ENCODE measurements around the gene UBE2L3. TPM values are rescaled to one million over a fixed set of nuclear protein-coding genes. Genes with fewer than 3 reads are reported as not detected.
"Not testable (repeated sequence)": the region's sequence is repeated elsewhere in the genome, so short reads cannot be mapped to it uniquely, and the experiment has no call there.

UBE2L3 gene
- total RNA-seq, 2 experiments from 2014 or later, result 65.3 to 69.6 TPM

DNA sequence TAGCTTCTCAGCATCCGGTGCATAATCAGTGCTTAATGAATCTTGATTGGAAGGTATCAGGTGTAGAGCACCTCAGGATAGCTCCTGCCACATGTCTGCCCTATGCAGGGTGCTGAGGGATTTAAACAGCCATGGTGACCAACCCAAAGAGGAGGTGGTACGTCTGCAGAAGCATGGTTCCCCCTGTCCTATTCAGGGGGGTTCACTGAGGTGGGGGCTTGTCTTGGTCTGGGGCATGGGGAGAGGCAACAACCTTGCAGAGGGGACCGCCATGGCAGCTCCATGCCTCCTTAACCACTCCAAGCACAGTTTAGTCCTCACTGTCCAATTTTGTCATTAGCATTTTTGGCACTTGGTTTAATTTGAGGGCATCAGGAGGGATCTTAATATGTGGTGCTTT is 24.9 kb downstream of the UBE2L3 start:
- Mint-ChIP-seq H3K4me3 (no peak overlapping the region), H3K4me1 (ENCODE audit: low read depth) (peaks cover 26% of the 10 kb centered on the region), H3K9me3 (ENCODE audit: insufficient read depth) (no peaks in the 10 kb centered on the region), H3K27me3 (ENCODE audit: low read depth) (no peaks in the 10 kb centered on the region), H3K36me3 (ENCODE audit: low read depth) (peaks cover 49% of the 10 kb centered on the region), H3K27ac (no peak overlapping the region)
- DNase-seq (no peak), ATAC-seq (no peak)
- CTCF ChIA-PET, result no interaction called here
- POLR2A ChIA-PET, result interaction anchor here (1.1 kb wide), 1 partner anchor 10 kb away, joined by 4 read pairs; no protein-coding TSS in a partner anchor

DNA sequence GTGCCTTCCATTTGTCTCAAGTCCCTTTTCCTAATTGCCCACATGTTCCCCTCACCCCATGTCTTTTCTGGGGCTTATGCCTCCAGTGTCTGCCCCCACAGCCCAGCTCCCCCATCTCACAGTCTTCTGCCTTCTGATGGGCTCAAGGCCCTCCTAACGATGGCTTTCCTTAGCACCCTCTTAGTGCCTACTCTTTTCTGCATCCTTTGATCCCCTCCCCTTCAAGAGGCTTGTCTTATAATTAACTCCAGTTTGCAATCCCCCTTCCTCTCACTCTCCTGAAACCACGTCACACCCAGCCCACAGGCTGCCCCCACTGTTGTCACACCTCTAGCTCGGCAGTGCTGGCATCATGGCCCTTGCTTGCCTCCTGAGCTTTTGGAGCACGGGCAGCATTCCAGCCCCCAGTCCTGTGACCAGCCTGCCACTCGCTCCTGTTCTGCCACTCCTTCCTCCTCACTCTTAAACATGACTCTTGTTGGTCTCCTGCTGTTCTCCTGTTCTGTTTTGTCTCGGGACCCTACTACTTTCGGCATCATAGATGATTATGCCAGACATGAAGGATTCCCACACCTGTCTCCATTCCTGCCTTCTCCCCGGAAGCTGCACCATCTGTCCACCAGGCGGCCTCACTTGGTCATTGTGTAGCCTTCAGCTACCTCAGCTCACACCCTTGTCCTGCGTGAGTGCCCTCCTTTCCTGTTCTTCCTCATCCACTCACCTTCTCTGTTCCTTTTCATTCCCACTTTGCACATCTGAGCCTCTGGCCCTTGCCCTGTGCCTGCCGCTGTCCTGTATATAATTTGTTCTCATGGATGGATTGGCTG is 26.1 kb downstream of the UBE2L3 start:
- ATAC-seq (no peak), DNase-seq (no peak)
- Mint-ChIP-seq H3K36me3 (ENCODE audit: low read depth) (peaks cover 51% of the 10 kb centered on the region), H3K9me3 (ENCODE audit: insufficient read depth) (no peaks in the 10 kb centered on the region), H3K4me1 (ENCODE audit: low read depth) (peaks cover 21% of the 10 kb centered on the region), H3K27me3 (ENCODE audit: low read depth) (no peaks in the 10 kb centered on the region), H3K27ac (peak overlapping the region; percentile 2), H3K4me3 (no peak overlapping the region)
- ChIA-PET CTCF (interaction anchor here (1.2 to 1.3 kb wide), 2 partner anchors 25 to 49 kb away, joined by 3 to 5 read pairs; partner anchors contain the start of gene SDF2L1), POLR2A (no interaction called here)

DNA sequence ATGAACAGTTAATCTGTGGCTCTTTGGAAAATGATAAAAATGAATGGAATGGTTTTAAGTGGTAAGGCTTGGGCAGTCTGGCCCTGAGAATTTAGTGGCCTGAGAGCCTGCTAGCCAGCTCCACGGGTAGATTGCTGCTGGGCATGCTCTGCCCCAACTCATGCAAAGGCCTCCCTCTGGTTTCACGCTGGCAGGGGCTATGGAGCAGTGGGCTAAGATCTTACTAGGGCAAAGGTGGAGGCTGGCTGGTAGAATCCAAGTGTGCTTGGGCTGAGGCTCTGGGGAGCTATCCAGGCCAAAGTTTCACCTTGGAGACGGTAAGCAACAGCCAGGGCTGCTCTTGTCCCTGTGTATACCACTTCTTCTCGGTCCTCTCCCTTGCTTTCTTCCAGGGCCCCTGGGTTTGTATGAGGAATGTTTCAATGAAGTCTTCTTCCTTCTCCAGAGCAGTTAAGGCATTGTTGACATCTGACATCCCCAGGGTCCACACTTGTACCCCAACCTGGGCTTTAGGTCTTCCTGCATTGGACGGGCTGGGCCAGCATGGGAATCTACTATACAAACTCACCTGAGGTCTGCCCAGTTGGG is 27.4 kb downstream of the UBE2L3 start:
- peaks cover 52% of the 10 kb centered on the region for H3K36me3 Mint-ChIP-seq (ENCODE audit: low read depth)
- no peak overlapping the region for H3K27ac Mint-ChIP-seq
- ChIA-PET POLR2A (no interaction called here), CTCF (no interaction called here)
- no peak for ATAC-seq
- no peaks in the 10 kb centered on the region for H3K27me3 Mint-ChIP-seq (ENCODE audit: low read depth)
- no peak overlapping the region for H3K4me3 Mint-ChIP-seq
- no peak for DNase-seq
- H3K9me3 Mint-ChIP-seq (ENCODE audit: insufficient read depth), result no peaks in the 10 kb centered on the region
- H3K4me1 Mint-ChIP-seq (ENCODE audit: low read depth), result peaks cover 23% of the 10 kb centered on the region

DNA sequence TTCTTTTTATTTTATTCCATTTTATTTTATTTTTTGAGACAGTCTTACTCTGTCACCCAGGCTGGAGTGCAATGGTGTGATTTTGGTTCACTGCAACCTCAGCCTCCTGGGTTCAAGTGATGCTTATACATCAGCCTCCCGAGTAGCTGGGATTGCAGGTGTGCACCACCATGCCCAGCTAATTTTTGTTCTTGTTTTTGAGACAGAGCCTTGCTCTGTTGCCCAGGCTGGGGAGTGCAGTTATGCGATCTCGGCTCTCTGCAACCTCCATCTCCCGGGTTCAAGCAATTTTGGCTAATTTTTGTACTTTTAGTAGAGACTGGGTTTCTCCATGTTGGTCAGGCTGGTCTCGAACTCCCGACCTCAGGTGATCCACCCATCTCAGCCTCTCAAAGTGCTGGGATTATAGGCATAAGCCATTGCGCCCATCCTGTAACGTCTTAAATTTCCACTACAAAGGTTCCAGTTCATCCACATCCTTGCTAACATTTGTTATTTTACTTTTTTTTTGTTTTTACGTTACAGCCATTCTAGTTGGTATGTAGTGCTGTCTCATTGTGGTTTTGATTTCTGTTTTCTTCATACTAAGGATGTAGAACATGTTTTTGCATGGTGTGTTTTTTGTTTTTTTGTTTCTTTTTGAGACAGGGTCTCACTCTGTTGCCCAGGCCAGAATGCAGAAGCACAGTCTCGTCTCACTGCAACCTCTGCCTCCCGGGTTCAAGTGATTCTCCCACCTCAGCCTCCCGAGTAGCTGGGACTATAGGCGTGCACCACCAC is 29.0 kb downstream of the UBE2L3 start:
- H3K27me3 Mint-ChIP-seq (ENCODE audit: low read depth); H3K9me3 Mint-ChIP-seq (ENCODE audit: insufficient read depth); DNase-seq; H3K4me3 Mint-ChIP-seq; H3K27ac Mint-ChIP-seq; POLR2A ChIA-PET; ATAC-seq: not testable (repeated sequence)
- peaks cover 46% of the 10 kb centered on the region for H3K36me3 Mint-ChIP-seq (ENCODE audit: low read depth)
- CTCF ChIA-PET, result interaction anchor here (0.8 kb wide), 1 partner anchor 17 kb away, joined by 3 read pairs; no protein-coding TSS in a partner anchor
- H3K4me1 Mint-ChIP-seq (ENCODE audit: low read depth), result peaks cover 18% of the 10 kb centered on the region

DNA sequence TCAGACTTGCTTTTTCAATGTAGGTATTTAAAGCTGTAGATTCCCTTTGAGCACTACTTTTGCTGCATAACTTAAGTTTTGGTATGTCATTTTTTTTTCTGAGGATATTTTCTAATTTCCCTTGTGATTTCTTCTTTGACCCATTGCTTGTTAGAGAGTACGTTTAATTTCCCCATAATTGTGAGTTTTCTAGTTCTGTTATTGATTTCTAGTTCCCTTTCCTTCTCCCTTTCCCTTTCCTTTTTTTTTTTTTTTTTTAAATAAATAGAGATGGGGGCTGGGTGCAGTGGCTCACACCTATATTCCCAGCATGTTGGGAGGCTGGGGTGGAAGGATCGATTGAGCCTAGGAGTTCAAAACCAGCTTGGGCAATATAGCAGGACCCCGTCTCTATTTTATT is 30.8 kb downstream of the UBE2L3 start:
- no peak for DNase-seq
- H3K36me3 Mint-ChIP-seq (ENCODE audit: low read depth), result peaks cover 46% of the 10 kb centered on the region
- POLR2A ChIA-PET, result no interaction called here
- no peak overlapping the region for H3K27ac Mint-ChIP-seq
- no peak for ATAC-seq
- no peaks in the 10 kb centered on the region for H3K27me3 Mint-ChIP-seq (ENCODE audit: low read depth)
- no peaks in the 10 kb centered on the region for H3K9me3 Mint-ChIP-seq (ENCODE audit: insufficient read depth)
- H3K4me1 Mint-ChIP-seq (ENCODE audit: low read depth), result peaks cover 20% of the 10 kb centered on the region
- H3K4me3 Mint-ChIP-seq, result no peak overlapping the region
- CTCF ChIA-PET, result interaction anchor here (1.1 to 1.2 kb wide), 2 partner anchors 13 to 45 kb away, joined by 3 to 7 read pairs; no protein-coding TSS in a partner anchor

DNA sequence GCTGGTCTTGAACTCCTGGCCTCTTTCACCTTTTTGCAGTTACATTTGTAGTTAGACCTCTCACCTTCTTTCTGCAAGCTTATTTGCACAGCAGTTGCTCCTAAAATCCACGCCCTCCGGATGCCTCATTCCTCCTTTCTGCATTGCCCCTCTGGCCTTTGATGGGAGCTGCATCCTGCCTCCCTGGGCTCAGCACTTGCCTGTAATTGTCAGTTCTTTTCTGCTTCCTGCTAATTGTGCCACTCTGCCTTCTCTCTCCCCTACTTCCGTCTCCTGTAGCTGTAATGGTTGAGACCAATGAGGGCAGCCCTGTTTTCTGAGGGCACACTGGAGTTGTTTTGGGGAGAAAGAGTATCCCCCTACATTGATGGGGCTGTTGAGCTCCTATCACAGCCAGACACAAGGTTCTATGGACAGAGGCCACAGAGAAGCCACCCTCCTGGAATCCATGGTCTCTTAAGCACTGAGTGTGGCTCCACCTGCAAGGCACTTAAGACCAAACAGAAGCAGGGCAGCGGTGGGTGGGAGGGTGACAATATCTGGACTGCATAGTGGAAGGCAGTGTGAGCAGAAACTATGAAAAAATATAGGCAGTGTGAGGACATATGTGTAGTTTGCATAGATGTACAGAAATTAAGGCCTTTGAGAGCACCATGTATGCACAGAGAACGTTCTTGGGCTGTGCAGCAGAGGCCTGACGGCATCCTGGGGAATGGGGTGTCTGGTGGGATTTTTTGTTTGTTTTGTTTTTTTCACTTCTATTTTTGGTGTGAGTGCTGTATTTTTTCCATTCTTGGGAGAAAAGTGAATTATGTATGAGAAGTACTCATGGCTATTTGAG is 31.8 kb downstream of the UBE2L3 start:
- DNase-seq (no peak), ATAC-seq (no peak)
- Mint-ChIP-seq H3K4me3 (no peak overlapping the region), H3K4me1 (ENCODE audit: low read depth) (peaks cover 20% of the 10 kb centered on the region), H3K27ac (no peak overlapping the region), H3K36me3 (ENCODE audit: low read depth) (peaks cover 36% of the 10 kb centered on the region), H3K9me3 (ENCODE audit: insufficient read depth) (no peaks in the 10 kb centered on the region), H3K27me3 (ENCODE audit: low read depth) (no peaks in the 10 kb centered on the region)
- CTCF ChIA-PET, result interaction anchor here (1.1 kb wide), 1 partner anchor 14 kb away, joined by 3 read pairs; no protein-coding TSS in a partner anchor
- POLR2A ChIA-PET, result interaction anchor here (1.0 kb wide), 1 partner anchor 11 kb away, joined by 3 read pairs; no protein-coding TSS in a partner anchor

DNA sequence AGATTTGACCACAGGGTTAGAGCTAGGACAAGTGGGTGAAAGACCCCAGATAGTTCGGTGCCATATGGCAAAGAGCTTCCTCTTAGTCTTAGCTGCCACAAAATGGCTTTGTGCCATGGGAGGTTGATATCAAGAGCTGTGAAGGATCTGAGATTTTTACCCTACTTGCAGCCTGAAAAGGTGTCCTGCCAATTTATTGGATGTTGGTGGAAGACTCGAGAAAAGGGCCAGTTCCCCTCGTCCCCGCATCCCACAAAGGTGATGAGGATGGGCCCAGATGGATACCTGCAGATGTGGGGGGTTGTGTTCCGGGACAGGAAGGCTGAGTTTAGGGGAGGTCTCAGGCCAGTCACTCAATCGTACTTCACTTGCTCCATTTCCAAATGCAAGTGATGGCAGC is 35.1 kb downstream of the UBE2L3 start:
- no peak overlapping the region for H3K4me3 Mint-ChIP-seq
- no peak for ATAC-seq
- no peaks in the 10 kb centered on the region for H3K27me3 Mint-ChIP-seq (ENCODE audit: low read depth)
- CTCF ChIA-PET, result interaction anchor here (0.9 kb wide), 1 partner anchor 27 kb away, joined by 3 read pairs; the partner anchor contains the start of gene YDJC
- H3K36me3 Mint-ChIP-seq (ENCODE audit: low read depth), result peaks cover 21% of the 10 kb centered on the region
- POLR2A ChIA-PET, result no interaction called here
- H3K4me1 Mint-ChIP-seq (ENCODE audit: low read depth), result peaks cover 30% of the 10 kb centered on the region
- no peak overlapping the region for H3K27ac Mint-ChIP-seq
- DNase-seq, result no peak
- H3K9me3 Mint-ChIP-seq (ENCODE audit: insufficient read depth), result no peaks in the 10 kb centered on the region

DNA sequence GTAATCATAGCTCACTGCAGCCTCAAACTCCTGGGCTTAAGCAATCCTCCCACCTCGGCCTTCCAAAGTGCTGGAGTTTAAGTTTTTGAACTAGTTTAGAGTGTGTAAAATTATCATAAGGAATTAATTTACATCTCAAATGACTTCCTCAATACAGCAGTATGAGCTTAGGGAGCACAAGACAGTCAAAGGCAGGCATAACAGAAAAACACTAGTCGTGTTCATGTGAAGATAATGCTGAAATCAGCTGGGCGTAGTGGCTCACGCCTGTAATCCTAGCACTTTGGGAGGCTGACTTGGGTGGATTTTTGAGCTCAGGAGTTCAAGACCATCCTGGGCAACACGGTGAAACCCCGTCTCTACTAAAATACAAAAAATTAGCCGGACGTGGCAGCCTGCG is 36.5 kb downstream of the UBE2L3 start:
- no peak overlapping the region for H3K27ac Mint-ChIP-seq

DNA sequence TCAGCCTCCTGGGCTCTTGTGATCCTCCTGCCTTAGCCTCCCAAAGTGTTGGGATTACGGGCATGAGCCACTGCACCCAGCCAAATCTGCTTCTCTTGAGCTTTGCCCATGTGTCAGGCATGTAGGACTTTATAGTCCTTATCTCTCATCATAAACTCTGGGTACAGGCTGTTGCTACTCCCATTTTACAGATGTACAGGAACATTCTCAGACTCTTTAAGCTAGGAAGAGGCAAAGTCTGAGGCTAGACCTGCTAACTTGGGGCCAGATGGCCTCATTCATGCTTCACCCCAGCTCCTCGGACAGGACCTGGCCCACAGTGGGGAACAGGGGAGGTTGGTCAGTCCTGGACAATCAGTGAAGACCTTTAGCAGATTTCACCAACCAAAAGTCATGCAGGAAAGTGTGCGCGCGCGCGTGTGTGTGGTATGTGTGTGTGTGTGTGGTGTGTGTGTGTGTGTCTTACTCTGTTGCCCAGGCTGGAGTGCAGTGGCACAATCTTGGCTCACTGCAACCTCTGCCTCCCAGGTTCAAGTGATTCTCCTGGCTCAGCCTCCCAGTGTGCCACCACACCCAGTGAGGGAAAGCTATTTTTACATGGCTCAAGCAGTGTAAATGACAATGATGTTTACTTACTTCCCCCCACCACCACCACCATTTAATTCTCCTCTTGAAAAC is 38.5 kb downstream of the UBE2L3 start:
- no peak for ATAC-seq
- POLR2A ChIA-PET, result interaction anchor here (0.6 kb wide), 2 partner anchors 21 to 204 kb away, joined by 3 read pairs; no protein-coding TSS in a partner anchor
- H3K36me3 Mint-ChIP-seq (ENCODE audit: low read depth), result peaks cover 16% of the 10 kb centered on the region
- no peak for DNase-seq
- no peaks in the 10 kb centered on the region for H3K27me3 Mint-ChIP-seq (ENCODE audit: low read depth)
- CTCF ChIA-PET, result interaction anchor here (1.6 kb wide), 1 partner anchor 23 kb away, joined by 4 read pairs; no protein-coding TSS in a partner anchor
- peaks cover 16% of the 10 kb centered on the region for H3K4me1 Mint-ChIP-seq (ENCODE audit: low read depth)
- H3K9me3 Mint-ChIP-seq (ENCODE audit: insufficient read depth), result no peaks in the 10 kb centered on the region
- no peak overlapping the region for H3K27ac Mint-ChIP-seq
- H3K4me3 Mint-ChIP-seq, result no peak overlapping the region

More for the DNA sequence above, 36.5 kb downstream of the UBE2L3 start:
- H3K9me3 Mint-ChIP-seq (ENCODE audit: insufficient read depth), result no peaks in the 10 kb centered on the region
- H3K4me3 Mint-ChIP-seq, result no peak overlapping the region
- H3K36me3 Mint-ChIP-seq (ENCODE audit: low read depth), result peaks cover 19% of the 10 kb centered on the region
- DNase-seq (no peak), ATAC-seq (no peak)
- H3K4me1 Mint-ChIP-seq (ENCODE audit: low read depth), result peaks cover 24% of the 10 kb centered on the region
- H3K27me3 Mint-ChIP-seq (ENCODE audit: low read depth), result no peaks in the 10 kb centered on the region
- ChIA-PET POLR2A (interaction anchor here (0.9 kb wide), 1 partner anchor 39 kb away, joined by 3 read pairs; no protein-coding TSS in a partner anchor), CTCF (interaction anchor here (1.2 kb wide), 1 partner anchor 12 kb away, joined by 3 read pairs; no protein-coding TSS in a partner anchor)

DNA sequence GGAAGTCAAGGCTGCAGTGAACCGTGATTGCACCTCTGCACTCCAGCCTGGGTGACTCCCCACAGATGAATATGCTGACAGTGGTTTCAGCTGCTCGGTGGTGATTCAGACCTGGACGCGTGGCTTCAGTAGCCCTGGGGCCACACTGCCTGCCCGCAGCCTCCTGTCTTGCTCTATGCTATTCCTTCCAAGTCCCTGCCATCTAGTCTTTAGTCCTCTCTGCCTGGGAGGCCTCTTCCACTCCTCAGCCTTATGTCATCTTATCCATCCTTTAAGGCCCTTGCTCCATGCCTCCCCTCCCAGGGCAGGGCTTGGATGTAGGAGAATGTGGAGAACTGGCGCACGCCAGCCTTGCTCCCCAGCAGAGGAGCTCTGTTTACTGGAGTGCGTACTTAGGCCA is 39.3 kb downstream of the UBE2L3 start:
- Mint-ChIP-seq H3K9me3 (ENCODE audit: insufficient read depth) (no peaks in the 10 kb centered on the region), H3K27me3 (ENCODE audit: low read depth) (no peaks in the 10 kb centered on the region), H3K36me3 (ENCODE audit: low read depth) (peaks cover 24% of the 10 kb centered on the region), H3K4me3 (no peak overlapping the region), H3K27ac (no peak overlapping the region), H3K4me1 (ENCODE audit: low read depth) (peaks cover 19% of the 10 kb centered on the region)
- DNase-seq (no peak), ATAC-seq (no peak)
- CTCF ChIA-PET, result interaction anchor here (1.6 kb wide), 1 partner anchor 22 kb away, joined by 4 read pairs; no protein-coding TSS in a partner anchor
- POLR2A ChIA-PET, result interaction anchor here (1.1 kb wide), 1 partner anchor 38 kb away, joined by 3 read pairs; no protein-coding TSS in a partner anchor

Data from activated CD8-positive, alpha-beta T cell treated with anti-CD3 and anti-CD28 coated beads, Interleukin-2, amount 10 ng/mL, durations not matched to agents 7 days and 5 days (primary cell).